Esophagus squamous epithelium (tissue), 5 donors: ENCODE results near the gene ZNF552. TPM values are rescaled to one million over a fixed set of nuclear protein-coding genes. Genes with fewer than 3 reads are reported as not detected.
"Not testable (repeated sequence)": the region's sequence is repeated elsewhere in the genome, so short reads cannot be mapped to it uniquely, and the experiment has no call there.

ENCODE experiments used
- DNase-seq: peaks from one replicate; lab custom pipeline; 2025; lab: John Stamatoyannopoulos, UW
- H3K27ac ChIP-seq, 4 donors: fragments of 200-600 bp; sonication (generic); one replicate each; pipeline ENCODE4 v1.5.1; 2016 to 2019; ENCODE audit warnings: mild to moderate bottlenecking in 1 of 4
- H3K27me3 ChIP-seq, 4 donors: fragments of 200-600 bp; sonication (generic); 1 replicate in 3 of 4; 2 replicates in 1 of 4; pipeline versions ENCODE4 v1.5.1 to v1.6.0; 2017 to 2021; ENCODE audit warnings: antibody characterized with exemption in 1 of 4
- H3K36me3 ChIP-seq, 3 donors: fragments of 200-600 bp; sonication (generic); one replicate each; pipeline ENCODE4 v1.5.1; 2016 to 2019
- H3K4me1 ChIP-seq, 3 donors: fragments of 200-600 bp; sonication (generic); one replicate each; pipeline ENCODE4 v1.5.1; 2017 to 2019
- H3K4me3 ChIP-seq, 4 donors: fragments of 200-600 bp; sonication (generic); 1 replicate in 3 of 4; 2 replicates in 1 of 4; pipeline ENCODE4 v1.5.1; 2016 to 2019; ENCODE audit warnings: mild to moderate bottlenecking in 2 of 4, moderate library complexity in 1 of 4
- H3K9me3 ChIP-seq, 3 donors: fragments of 200-600 bp; sonication (generic); one replicate each; pipeline ENCODE4 v1.5.1; 2016 to 2019
- POLR2A ChIP-seq, 4 donors: fragments of 450-650 bp; IDR thresholded peaks; one replicate each; pipeline ENCODE4 v1.6.1; 2017; ENCODE audit warnings: antibody characterized with exemption in 4 of 4, mild to moderate bottlenecking in 4 of 4, moderate library complexity in 3 of 4
- WGBS, 2 donors: methylation state at CpG; one replicate each; pipeline ENCODE4 v1.1.5; 2018; 5-methylcytosine and 5-hydroxymethylcytosine counted together
- intact Hi-C: fragments of 100-400 bp; cut with DNase I; formaldehyde crosslinking; loops from one replicate; pipeline ENCODE4 v1.15.0; 2022
- total RNA-seq, 4 donors: library from RNA; depleted of rRNA; stranded (reverse); fragments of >200 nt; gene quantifications; one replicate each; pipeline ENCODE4 v1.1.0, GENCODE V29; 2016
- TF ChIP-seq, protein P1 (sequence below), 6 experiments: fragments of 450-650 bp in 4 of 6; fragments of 200-600 bp in 2 of 6; sonication (generic) in 2 of 6; IDR thresholded peaks; one replicate each; pipeline ENCODE4 v1.5.1; 2016 to 2019; ENCODE audit warnings: antibody characterized with exemption in 6 of 6, mild to moderate bottlenecking in 4 of 6, moderate library complexity in 4 of 6
- donor health status: DM: yes; HTN: yes; CAD: no.

The ZNF552 gene
- total RNA-seq, 4 donors from 2014 or later: 5.2 to 15.3 (median 12.3) TPM

DNA sequence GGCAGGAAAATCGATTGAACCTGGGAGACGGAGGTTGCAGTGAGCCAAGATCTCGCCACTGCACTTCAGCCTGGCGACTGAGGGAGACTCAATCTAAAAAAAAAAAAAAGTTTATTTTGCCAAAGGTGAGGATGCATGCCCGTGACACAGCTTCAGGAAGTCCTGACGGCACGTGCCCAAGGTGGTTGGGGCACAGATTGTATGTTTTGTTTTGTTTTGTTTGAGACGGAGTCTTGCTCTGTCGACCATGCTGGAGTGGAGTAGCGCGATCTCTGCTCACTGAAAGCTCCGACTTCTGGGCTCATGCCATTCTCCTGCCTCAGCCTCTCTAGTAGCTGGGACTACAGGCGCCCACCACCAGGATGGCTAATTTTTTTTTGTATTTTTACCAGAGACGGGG is 3.3 kb upstream of the ZNF552 start:
- DNase-seq: no peak
- Histone ChIP-seq H3K4me3 (no peak overlapping the region), H3K4me1 (peaks cover 15 to 59% (median 24%) of the 10 kb centered on the region in 3 donors), H3K27me3 (no peaks in the 10 kb centered on the region), H3K27ac (no peak overlapping the region), H3K9me3 (no peaks in the 10 kb centered on the region), H3K36me3 (peaks cover 0 to 9% (median 0%) of the 10 kb centered on the region in 3 donors)
- no peak for TF ChIP-seq POLR2A (IDR thresholded peaks at IDR 0.05)
- intact Hi-C loops: no loop called here
- WGBS, 2 donors: 94 to 97% methylated on average over 14 of the region's 14 CpGs

- TF ChIP-seq POLR2A (IDR thresholded peaks at IDR 0.05): no peak
- TF ChIP-seq, protein P1, sequence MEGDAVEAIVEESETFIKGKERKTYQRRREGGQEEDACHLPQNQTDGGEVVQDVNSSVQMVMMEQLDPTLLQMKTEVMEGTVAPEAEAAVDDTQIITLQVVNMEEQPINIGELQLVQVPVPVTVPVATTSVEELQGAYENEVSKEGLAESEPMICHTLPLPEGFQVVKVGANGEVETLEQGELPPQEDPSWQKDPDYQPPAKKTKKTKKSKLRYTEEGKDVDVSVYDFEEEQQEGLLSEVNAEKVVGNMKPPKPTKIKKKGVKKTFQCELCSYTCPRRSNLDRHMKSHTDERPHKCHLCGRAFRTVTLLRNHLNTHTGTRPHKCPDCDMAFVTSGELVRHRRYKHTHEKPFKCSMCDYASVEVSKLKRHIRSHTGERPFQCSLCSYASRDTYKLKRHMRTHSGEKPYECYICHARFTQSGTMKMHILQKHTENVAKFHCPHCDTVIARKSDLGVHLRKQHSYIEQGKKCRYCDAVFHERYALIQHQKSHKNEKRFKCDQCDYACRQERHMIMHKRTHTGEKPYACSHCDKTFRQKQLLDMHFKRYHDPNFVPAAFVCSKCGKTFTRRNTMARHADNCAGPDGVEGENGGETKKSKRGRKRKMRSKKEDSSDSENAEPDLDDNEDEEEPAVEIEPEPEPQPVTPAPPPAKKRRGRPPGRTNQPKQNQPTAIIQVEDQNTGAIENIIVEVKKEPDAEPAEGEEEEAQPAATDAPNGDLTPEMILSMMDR (IDR thresholded peaks at IDR 0.05): no peak
- no peaks in the 10 kb centered on the region for H3K9me3 ChIP-seq
- WGBS, 2 donors: 97% methylated on average over 7 of the region's 7 CpGs
- H3K4me1 ChIP-seq: peaks cover 15 to 58% (median 28%) of the 10 kb centered on the region in 3 donors
- DNase-seq: no peak
- no peak overlapping the region for H3K4me3 ChIP-seq
- H3K27ac ChIP-seq: no peak overlapping the region
- no peaks in the 10 kb centered on the region for H3K27me3 ChIP-seq
- peaks cover 0 to 13% (median 0%) of the 10 kb centered on the region in 3 donors for H3K36me3 ChIP-seq
- intact Hi-C loops: no loop called here
Observed at GRCh38 chr19:57816652-57817051, 1.9 kb upstream of the ZNF552 start.

DNA sequence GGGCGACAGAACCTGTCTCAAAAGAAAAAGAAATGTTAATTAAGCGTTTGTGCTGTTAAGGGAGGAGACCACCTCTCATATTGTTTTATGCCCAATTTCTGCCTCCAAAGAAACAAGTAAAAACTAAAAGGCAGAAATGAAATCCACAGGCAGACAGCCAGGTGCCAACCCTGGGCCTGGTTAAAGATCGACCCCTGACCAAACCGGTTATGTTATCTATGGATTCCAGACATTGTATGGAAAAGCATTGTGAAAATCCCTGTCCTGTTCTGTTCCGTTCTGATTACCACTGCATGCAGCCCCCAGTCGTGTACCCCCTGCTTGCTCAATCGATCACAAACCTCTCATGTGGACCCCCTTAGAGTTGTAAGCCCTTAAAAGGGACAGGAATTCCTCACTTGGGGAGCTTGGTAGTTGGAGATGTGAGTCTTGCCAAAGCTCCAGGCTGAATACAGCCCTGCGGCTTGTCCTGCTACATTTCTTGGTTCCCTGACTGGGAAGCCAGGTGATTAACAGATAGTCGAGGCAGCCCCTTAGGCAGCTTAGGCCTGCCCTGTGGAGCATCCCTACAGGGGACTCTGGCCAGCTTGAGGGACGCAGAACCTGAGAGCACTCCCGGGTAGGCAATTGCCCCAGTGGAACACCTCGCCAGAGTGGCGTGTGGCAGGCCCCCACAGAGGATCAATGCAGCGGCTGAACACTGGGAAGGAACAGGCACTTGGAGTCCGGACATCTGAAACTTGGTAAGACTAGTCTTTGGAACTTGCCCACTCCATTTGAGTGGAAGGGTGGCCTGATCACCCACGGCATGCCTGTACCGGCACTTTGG is 748 bp upstream of the ZNF552 start:
- peak overlapping the region; percentile 85 to 91 (median 89) for H3K27ac ChIP-seq
- intact Hi-C loops: no loop called here
- no peaks in the 10 kb centered on the region for H3K27me3 ChIP-seq
- TF ChIP-seq POLR2A (IDR thresholded peaks at IDR 0.05): no peak
- TF ChIP-seq, protein P1 (IDR thresholded peaks at IDR 0.05): no peak
- H3K36me3 ChIP-seq: peaks cover 0 to 23% (median 0%) of the 10 kb centered on the region in 3 donors
- 80 to 84% methylated on average over 10 to 12 of the region's 17 CpGs for WGBS, 2 donors
- H3K9me3 ChIP-seq: no peaks in the 10 kb centered on the region
- peaks cover 10 to 46% (median 23%) of the 10 kb centered on the region in 3 donors for H3K4me1 ChIP-seq
- no peak for DNase-seq
- peak overlapping the region; percentile 70 to 85 (median 77) for H3K4me3 ChIP-seq

DNA sequence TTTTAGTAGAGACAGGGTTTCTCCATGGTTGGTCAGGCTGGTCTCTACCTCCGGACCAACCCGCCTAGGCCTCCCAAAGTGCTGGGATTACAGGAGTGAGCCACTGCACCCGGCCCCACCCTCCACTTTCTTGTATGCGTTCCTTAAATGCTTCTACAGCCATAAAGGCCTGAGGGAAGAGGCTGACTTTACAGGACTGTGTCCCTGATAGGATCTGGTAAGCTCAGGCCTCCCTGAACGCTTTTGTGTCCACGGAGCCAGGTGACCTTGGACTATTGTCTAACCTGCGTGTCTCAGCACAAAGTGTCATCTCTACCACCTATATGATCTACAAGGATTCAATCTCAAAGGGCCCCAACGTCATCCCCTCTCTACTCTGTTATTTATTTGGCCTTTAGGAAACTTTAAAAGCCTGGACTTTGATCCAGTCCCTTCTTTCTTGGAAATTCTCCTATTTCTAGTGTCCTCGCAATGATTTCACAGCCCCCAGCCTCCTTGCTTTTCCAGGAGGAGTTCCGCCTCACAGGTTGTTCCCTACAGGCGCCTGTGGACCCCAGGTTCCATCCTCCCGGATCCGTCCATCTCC is 701 bp downstream of the ZNF552 start:
- WGBS, 2 donors: 16 to 19% methylated on average over 13 of the region's 13 CpGs
- TF ChIP-seq, protein P1 (IDR thresholded peaks at IDR 0.05): no peak
- no peak for TF ChIP-seq POLR2A (IDR thresholded peaks at IDR 0.05)
- Histone ChIP-seq H3K36me3 (peaks cover 0 to 37% (median 0%) of the 10 kb centered on the region in 3 donors), H3K4me3 (peak overlapping the region; percentile 70 to 85 (median 77)), H3K9me3 (no peaks in the 10 kb centered on the region), H3K4me1 (peaks cover 10 to 40% (median 18%) of the 10 kb centered on the region in 3 donors), H3K27ac (peak overlapping the region; percentile 85 to 91 (median 89)), H3K27me3 (no peaks in the 10 kb centered on the region)
- intact Hi-C loops: no loop called here
- no peak for DNase-seq

DNA sequence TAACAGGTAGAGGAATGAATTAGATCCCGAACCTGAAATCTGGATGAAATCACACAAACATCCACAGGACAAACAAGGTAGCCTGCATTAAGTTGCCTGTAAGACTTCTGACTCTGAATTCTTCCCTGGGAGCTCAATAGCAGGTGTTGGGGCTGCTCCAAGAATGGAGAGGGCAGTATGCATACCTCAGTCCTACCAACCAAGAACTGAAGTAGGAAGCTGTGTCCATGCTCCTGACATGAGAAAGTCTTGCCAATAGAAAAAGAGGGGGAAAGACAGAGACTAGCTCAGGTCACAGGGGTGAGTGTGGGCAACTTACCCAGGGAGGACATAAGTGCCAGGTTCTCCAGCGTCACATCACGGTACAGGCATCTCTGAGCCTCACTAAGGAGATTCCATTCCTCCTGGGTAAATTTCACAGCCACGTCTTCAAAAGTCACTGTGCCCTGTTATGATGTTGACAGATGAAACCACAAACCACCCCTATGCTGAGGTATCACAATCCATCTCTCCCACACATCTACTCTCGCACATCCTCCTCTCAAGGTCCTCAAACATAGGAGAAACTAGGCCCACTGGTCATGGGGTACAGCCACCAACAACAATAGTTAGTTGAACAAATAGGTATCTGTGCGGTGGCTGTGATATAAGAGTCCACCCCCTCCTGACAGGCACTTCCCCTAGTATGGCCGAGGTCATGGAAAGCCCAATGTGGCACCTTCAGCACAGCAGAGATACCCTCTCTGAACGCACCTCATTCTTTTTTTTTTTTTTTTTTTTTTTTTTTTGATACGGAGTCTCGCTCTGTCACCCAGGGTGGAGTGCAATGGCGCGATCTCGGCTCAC is 1.5 kb downstream of the ZNF552 start:
- H3K27me3 ChIP-seq, DNase-seq, intact Hi-C loops, H3K9me3 ChIP-seq: not testable (repeated sequence)
- Histone ChIP-seq H3K4me1 (peaks cover 10 to 35% (median 18%) of the 10 kb centered on the region in 3 donors), H3K27ac (peak overlapping the region; percentile 9 to 91 (median 88)), H3K36me3 (peaks cover 0 to 43% (median 1%) of the 10 kb centered on the region in 3 donors), H3K4me3 (peak overlapping the region; percentile 70 to 85 (median 77))
- WGBS, 2 donors: 84 to 86% methylated on average over 7 to 13 of the region's 13 CpGs
